NCI-H1436 (cell line): ENCODE measurements around the gene ABTB2.

Source experiments
- DNase-seq: peaks from one replicate; lab custom pipeline; 2025; lab: John Stamatoyannopoulos, UW

Gene ABTB2

GRCh38 chr11:34166806-34167740, 190.7 kb downstream of the ABTB2 start:
- no peak for DNase-seq

- no peak for DNase-seq
Observed at GRCh38 chr11:34165786-34166555, 191.8 kb downstream of the ABTB2 start.

GRCh38 chr11:34165121-34165520, 192.7 kb downstream of the ABTB2 start:
- no peak for DNase-seq

GRCh38 chr11:34162856-34163255, 195.0 kb downstream of the ABTB2 start:
- no peak for DNase-seq

DNA sequence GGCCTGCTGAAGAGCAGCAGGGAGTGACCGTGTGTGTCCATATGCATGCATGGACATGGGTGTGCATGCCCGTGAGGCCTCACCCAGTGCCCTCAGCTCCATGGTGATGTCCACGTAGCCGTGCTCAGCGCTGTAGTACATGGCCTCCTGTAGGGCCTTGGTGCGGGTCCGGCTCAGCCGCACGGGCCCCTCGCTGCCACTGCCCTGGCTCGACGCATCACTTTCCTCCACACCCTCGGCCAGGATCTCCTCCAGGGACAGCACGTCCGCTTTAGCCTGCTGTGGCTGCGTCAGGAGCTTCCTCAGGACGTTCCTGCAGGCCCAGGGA, 195.4 kb downstream of the ABTB2 start:
- no peak for DNase-seq

- DNase-seq: no peak
Observed at GRCh38 chr11:34161812-34162492, 195.9 kb downstream of the ABTB2 start.

- no peak for DNase-seq
Observed at GRCh38 chr11:34161361-34161760, 196.4 kb downstream of the ABTB2 start.

DNA sequence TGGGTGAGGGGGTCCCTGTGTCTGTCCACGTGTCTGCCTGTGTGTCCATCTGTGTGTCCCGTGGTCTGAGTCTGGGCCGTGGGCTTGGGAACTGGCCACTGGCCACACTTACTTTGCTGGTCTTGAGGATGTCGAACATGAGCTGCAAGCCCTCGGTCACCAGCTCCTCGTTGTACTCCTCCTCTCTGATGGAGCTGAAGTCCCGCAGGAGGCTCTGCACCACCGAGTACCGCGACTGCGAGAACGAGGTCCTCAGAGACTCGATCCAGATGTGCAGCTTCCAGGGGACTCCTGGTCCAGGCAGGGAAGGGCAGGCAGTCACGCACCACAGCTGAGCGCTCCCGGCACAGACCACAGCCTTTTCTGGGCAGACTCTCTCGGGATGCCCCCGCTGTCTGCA, 197.0 kb downstream of the ABTB2 start:
- no peak for DNase-seq

DNA sequence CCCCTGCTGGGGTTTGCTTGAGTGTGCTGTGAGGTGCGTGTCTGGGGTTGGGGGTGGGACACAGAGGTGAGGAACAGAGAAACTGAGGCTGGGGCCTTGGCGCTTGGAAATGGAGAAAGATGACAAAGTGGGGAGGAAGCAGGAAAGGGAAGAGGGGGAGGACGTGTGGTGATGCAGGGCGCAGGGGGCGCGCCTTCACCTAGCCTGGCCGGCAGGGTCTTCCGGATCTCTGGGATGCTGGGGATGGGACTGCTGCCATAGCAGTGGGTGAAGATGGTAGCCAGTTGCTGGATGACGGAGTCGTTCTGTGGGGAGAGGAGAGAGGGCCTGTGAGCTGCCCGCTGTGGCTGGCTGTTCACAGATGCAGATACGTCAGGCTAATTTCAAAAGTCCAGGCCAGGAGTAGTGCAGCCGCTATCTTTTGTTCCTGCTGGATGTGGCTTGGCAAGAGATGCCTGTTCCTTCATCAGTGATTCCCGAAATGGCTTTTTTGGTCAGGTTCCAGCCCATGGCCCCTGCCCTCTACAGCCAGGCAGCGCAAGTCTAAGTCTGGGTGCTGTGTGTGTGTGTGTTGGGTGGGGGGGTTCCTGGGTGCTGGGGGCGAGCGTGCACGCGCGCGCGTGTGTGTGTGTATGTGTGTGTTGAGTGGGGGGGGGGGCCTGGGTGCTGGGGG, 197.6 kb downstream of the ABTB2 start:
- no peak for DNase-seq

GRCh38 chr11:34158661-34159060, 199.1 kb downstream of the ABTB2 start:
- DNase-seq: no peak

DNA sequence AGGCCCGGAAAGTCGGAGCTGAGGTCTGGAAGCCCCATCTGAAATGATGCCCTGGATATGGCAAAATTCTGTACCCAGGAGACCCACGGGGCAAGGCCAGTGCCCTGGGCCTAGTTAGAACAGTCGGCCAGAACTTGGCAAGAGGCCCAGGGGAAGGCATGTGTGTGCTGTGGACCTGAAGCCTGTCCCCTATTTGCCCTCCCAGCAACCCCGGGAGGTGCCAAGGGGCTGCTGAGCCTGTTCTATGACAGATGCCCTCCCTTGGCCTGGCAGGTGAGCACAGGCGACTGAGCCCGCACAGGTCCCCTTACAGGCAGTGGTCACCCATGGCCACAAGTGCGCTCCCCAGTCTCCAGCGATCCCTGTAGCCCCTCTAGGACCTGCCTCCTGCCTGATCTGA, 200.6 kb downstream of the ABTB2 start:
- DNase-seq: no peak

DNA sequence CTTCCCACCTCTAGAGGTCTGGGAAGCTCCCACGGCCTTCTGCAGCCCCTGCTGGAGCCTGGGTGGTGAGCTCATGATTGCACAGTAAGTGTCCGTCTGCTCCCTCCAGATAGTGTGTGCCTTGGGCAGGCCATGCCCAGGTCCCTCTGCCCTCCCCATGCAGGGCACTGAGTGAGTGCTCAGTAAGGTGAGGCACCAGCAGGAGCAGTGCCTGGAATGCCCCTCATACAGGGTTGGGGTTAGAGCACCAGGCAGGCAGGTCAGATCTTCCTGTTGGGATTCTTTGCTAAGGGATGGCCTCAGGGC, 202.1 kb downstream of the ABTB2 start:
- no peak for DNase-seq

DNA sequence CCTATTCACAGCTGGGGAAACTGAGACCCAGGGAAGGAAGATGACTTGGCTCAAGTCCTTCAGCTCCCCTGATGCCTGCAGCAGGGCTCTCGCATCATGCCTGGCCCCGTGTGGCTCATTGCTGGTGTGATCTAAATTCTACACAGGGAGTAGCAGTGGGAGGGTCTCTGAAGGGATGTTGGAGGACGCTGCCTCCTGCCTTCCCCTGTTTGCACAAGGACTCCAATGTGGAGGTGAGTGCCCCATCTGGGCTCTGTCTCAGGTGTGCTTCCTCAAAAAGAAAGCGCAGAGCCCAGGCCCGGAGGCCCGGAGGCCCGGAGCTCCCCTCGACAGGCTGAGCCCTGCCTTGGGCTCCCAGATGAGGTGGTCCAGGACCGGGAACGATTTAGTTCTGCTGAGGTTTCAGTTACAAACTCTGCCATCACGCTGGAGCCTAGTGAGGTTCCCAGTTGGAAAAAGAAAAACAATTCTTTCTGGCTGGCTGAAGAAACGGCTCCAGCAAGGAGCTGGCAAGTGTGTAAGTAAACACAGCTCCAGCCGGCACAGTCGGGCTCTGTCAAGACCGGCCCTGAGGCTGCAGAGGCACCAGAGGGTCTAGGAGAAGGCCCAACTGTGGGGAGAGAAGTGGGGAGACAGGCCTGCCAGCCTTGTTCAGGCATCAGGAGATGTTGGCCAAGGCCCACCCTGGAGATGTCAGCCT, 202.6 kb downstream of the ABTB2 start:
- no peak for DNase-seq

- no peak for DNase-seq
Observed at GRCh38 chr11:34154059-34154875, 203.5 kb downstream of the ABTB2 start.

- no peak for DNase-seq
Observed at GRCh38 chr11:34151916-34152845, 205.6 kb downstream of the ABTB2 start.

GRCh38 chr11:34151166-34151565, 206.6 kb downstream of the ABTB2 start:
- no peak for DNase-seq

GRCh38 chr11:34150494-34151151, 207.2 kb downstream of the ABTB2 start:
- no peak for DNase-seq

DNA sequence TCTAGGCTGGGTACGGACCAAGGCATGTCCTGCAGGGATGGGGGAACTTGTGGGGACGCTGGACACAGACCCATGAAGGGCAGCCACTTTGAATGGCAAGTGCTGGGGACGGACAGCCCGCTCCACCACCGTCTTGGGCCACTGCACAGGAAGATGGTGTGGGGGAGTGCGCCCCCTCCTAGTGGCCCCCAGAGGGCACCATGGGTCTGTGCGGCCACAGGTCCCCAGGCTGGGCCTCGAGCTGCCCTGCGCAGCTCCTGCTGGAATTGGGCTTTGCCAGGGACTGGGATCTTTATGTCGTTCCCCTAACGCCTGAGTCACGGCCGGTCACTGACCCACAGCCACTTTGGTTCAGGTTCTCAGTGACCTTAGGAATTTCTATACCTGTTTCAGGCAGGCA, 208.0 kb downstream of the ABTB2 start:
- DNase-seq: no peak

DNA sequence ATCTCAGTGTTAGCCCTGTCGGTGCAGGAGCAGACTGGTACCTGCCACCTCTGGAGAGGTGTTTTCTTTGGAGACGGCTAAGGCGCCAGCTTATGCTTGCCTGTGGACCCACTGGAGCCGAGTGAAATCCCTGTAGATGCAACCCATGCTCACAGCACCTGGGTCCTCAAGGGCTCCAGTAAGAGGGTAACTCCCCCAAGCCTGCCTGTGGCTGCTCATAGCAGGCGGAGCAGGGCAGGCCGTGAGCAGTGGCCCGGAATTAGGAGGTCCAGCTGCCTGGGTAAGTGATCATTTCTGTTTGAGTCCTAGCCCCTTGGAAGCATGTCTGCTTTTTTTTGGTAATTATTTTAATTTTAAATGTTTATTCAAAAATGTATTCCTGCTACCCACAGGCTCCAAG, 208.5 kb downstream of the ABTB2 start:
- DNase-seq: no peak
